Endothelial cell of umbilical vein (primary cell): ENCODE data around the gene P2RY6. TPM values are rescaled to one million over a fixed set of nuclear protein-coding genes. Genes with fewer than 3 reads are reported as not detected.

ENCODE experiments used
- BruUV-seq: library from RNA; stranded (reverse); fragments of 400-500 nt; replicated peaks from 2 replicates; lab custom pipeline; 2021; lab: Mats Ljungman, UMichigan
- CTCF ChIA-PET: fragments of 300-600, 350-600 bp; sonication (Branson Sonifier 250); formaldehyde crosslinking; loops from one replicate; lab custom pipeline; 2021; ENCODE audit warnings: antibody characterized with exemption, inconsistent platforms; lab: Charles Lee
- POLR2A ChIA-PET: fragments of 300-600, 350-600 bp; sonication (Branson Sonifier 250); formaldehyde crosslinking; loops from one replicate; lab custom pipeline; 2021; ENCODE audit warnings: antibody characterized with exemption, inconsistent platforms; lab: Charles Lee
- DNase-seq: peaks from one replicate; pipeline ENCODE4 v3.0.0-alpha.2; 2011; ENCODE audit warnings: low read depth, low spot score
- FAIRE-seq: peaks from 2 replicates; lab custom pipeline; 2011; peaks lifted over from hg19 to GRCh38; lab: Jason Lieb, UNC
- H2AFZ ChIP-seq: 2 replicates; pipeline ENCODE4 v1.6.0; 2012; ENCODE audit warnings: low read depth, low read length, control low read depth, inconsistent platforms
- H3K27ac ChIP-seq: 2 replicates; pipeline ENCODE4 v1.5.1; 2011; ENCODE audit warnings: low read depth, mild to moderate bottlenecking, control low read depth, low read length, moderate library complexity; ENCODE audit not compliant: insufficient read depth
- H3K27me3 ChIP-seq, 2 experiments: 2 replicates each; pipeline versions ENCODE4 v1.6.0 to v1.6.1; 2011; ENCODE audit warnings: low read length in 2 of 2, mixed read lengths in 1 of 2; ENCODE audit not compliant: control insufficient read depth in 2 of 2, insufficient read depth in 2 of 2
- H3K36me3 ChIP-seq, 2 experiments: 2 replicates in 1 of 2; 3 replicates in 1 of 2; pipeline ENCODE4 v1.5.1; 2011; ENCODE audit warnings: low read length in 2 of 2, mild to moderate bottlenecking in 1 of 2, moderate library complexity in 1 of 2; ENCODE audit not compliant: control insufficient read depth in 2 of 2, insufficient read depth in 2 of 2; ENCODE audit errors: extremely low read depth in 1 of 2
- H3K4me1 ChIP-seq: 3 replicates; pipeline ENCODE4 v1.5.1; 2011; ENCODE audit warnings: mild to moderate bottlenecking, low read length; ENCODE audit not compliant: control insufficient read depth, insufficient read depth; ENCODE audit errors: extremely low read depth
- H3K4me2 ChIP-seq: 2 replicates; pipeline ENCODE4 v1.6.1; 2011; ENCODE audit warnings: low read length, control low read depth, mixed read lengths; ENCODE audit not compliant: insufficient read depth
- H3K4me3 ChIP-seq, 3 experiments: fragments of 200-600 bp in 1 of 3; sonication (generic), shearing (Covaris generic) in 1 of 3; replicated peaks in 1 of 3; 2 replicates each; pipeline ENCODE4 v1.5.1; 2011 to 2016; ENCODE audit warnings: control low read depth in 3 of 3, low read length in 3 of 3, mild to moderate bottlenecking in 2 of 3, inconsistent platforms in 1 of 3, low read depth in 1 of 3, moderate library complexity in 1 of 3; ENCODE audit not compliant: insufficient read depth in 1 of 3
- H3K79me2 ChIP-seq: 2 replicates; pipeline ENCODE4 v1.6.0; 2012; ENCODE audit warnings: low read length, inconsistent platforms; ENCODE audit not compliant: control insufficient read depth, insufficient read depth
- H3K9ac ChIP-seq: replicated peaks from 2 replicates; pipeline ENCODE3; 2011; ENCODE audit warnings: low read length, control low read depth; ENCODE audit not compliant: insufficient read depth; ENCODE audit errors: extremely low read depth
- H3K9me1 ChIP-seq: replicated peaks from 3 replicates; pipeline ENCODE4 v1.6.0; 2011; ENCODE audit warnings: mild to moderate bottlenecking, low read length; ENCODE audit not compliant: control insufficient read depth, insufficient read depth; ENCODE audit errors: extremely low read depth
- H3K9me3 ChIP-seq: replicated peaks from 2 replicates; pipeline ENCODE4 v1.5.1; 2012; ENCODE audit warnings: low read length, inconsistent platforms; ENCODE audit not compliant: control insufficient read depth, insufficient read depth
- H4K20me1 ChIP-seq: replicated peaks from 2 replicates; pipeline ENCODE3; 2011; ENCODE audit warnings: mild to moderate bottlenecking, low read length; ENCODE audit not compliant: control insufficient read depth, insufficient read depth; ENCODE audit errors: extremely low read depth
- EZH2 ChIP-seq: IDR thresholded peaks from 2 replicates; pipeline ENCODE4 v1.6.1; 2012; ENCODE audit warnings: borderline replicate concordance, low read depth, mild to moderate bottlenecking, moderate library complexity, low read length, inconsistent platforms; ENCODE audit not compliant: severe bottlenecking
- FOS ChIP-seq: IDR thresholded peaks from 2 replicates; pipeline ENCODE4 v1.6.1; 2011; ENCODE audit warnings: mild to moderate bottlenecking, low read length, moderate library complexity, borderline replicate concordance; ENCODE audit not compliant: insufficient read depth
- GATA2 ChIP-seq: IDR thresholded peaks from 2 replicates; pipeline ENCODE4 v1.7.0; 2011; ENCODE audit warnings: low read depth, mild to moderate bottlenecking, moderate library complexity, mixed read lengths, low read length; ENCODE audit not compliant: insufficient read length, insufficient read depth
- JUN ChIP-seq: IDR thresholded peaks from 2 replicates; pipeline ENCODE4 v1.6.1; 2011; ENCODE audit warnings: borderline replicate concordance, low read depth; ENCODE audit not compliant: insufficient read length, insufficient read depth
- MYC ChIP-seq: IDR thresholded peaks from one replicate; pipeline ENCODE4 v1.6.1; 2011; ENCODE audit warnings: mild to moderate bottlenecking, low read depth, low read length
- POLR2A ChIP-seq: IDR thresholded peaks from 2 replicates; pipeline ENCODE4 v1.6.1; 2012; ENCODE audit warnings: low read depth, mild to moderate bottlenecking, control low read depth, low read length
- POLR2AphosphoS5 ChIP-seq: IDR thresholded peaks from 2 replicates; pipeline ENCODE4 v1.6.1; 2012; ENCODE audit warnings: low read depth, mild to moderate bottlenecking, control low read depth, low read length, moderate library complexity; ENCODE audit not compliant: insufficient read depth
- dilution Hi-C: fragments of 300-500 bp; cut with MboI; formaldehyde crosslinking; loops from one replicate; pipeline ENCODE4 v1.15.0; 2019; ENCODE audit warnings: low sequenced_read_pairs; ENCODE audit not compliant: extremely low pct_ligation_motif_present
- intact Hi-C: fragments of 100-400 bp; cut with micrococcal nuclease; formaldehyde crosslinking; loops from one replicate; pipeline ENCODE4 v1.10.0; 2022
- polyA plus RNA-seq, 4 experiments: library from polyadenylated mRNA; depleted of rRNA in 3 of 4; stranded (reverse) in 3 of 4; unstranded in 1 of 4; fragments of >200 nt; gene quantifications; 2 replicates each; pipeline versions ENCODE4 v1.2.1 to v1.2.3, GENCODE V29; 2011 to 2012; ENCODE audit warnings: missing spikeins in 1 of 4
- total RNA-seq: library from RNA; stranded (reverse); gene quantifications from 2 replicates; pipeline ENCODE4 v1.2.3, GENCODE V29; 2021
- TF ChIP-seq, protein P1 (sequence below), 2 donors: IDR thresholded peaks; 1 replicate in 1 of 2; 2 replicates in 1 of 2; pipeline ENCODE4 v1.5.1; 2011; ENCODE audit warnings: low read length in 2 of 2, mild to moderate bottlenecking in 2 of 2, moderate library complexity in 2 of 2, control low read depth in 1 of 2, inconsistent platforms in 1 of 2, low read depth in 1 of 2; ENCODE audit not compliant: insufficient read depth in 1 of 2; ENCODE audit errors: extremely low read depth in 1 of 2
- TF ChIP-seq, protein P2 (sequence below): IDR thresholded peaks from 2 replicates; pipeline ENCODE4 v1.6.1; 2011; ENCODE audit not compliant: insufficient read depth, insufficient read length

Gene P2RY6
- total and polyA plus RNA-seq, 2 donors (not counting 3 experiments of a cell fraction or from before 2014, with no cell fraction given), result 0.47 TPM; not detected in 1

GRCh38 chr11:73265853-73266645 lies 6.1 kb upstream of the P2RY6 start:
- Histone ChIP-seq H3K79me2 (no peaks in the 10 kb centered on the region), H3K4me1 (no peaks in the 10 kb centered on the region), H3K9me3 (no peaks in the 10 kb centered on the region), H3K9ac (no peak overlapping the region), H2AFZ (no peak overlapping the region), H3K36me3 (no peaks in the 10 kb centered on the region), H4K20me1 (no peaks in the 10 kb centered on the region), H3K4me2 (no peak overlapping the region), H3K4me3 (no peak overlapping the region), H3K27me3 (peaks cover 24 to 25% of the 10 kb centered on the region in 2 experiments), H3K9me1 (no peaks in the 10 kb centered on the region), H3K27ac (no peak overlapping the region)
- DNase-seq, result no peak
- no peak for TF ChIP-seq POLR2A
- TF ChIP-seq POLR2AphosphoS5, result no peak
- TF ChIP-seq, protein P1, sequence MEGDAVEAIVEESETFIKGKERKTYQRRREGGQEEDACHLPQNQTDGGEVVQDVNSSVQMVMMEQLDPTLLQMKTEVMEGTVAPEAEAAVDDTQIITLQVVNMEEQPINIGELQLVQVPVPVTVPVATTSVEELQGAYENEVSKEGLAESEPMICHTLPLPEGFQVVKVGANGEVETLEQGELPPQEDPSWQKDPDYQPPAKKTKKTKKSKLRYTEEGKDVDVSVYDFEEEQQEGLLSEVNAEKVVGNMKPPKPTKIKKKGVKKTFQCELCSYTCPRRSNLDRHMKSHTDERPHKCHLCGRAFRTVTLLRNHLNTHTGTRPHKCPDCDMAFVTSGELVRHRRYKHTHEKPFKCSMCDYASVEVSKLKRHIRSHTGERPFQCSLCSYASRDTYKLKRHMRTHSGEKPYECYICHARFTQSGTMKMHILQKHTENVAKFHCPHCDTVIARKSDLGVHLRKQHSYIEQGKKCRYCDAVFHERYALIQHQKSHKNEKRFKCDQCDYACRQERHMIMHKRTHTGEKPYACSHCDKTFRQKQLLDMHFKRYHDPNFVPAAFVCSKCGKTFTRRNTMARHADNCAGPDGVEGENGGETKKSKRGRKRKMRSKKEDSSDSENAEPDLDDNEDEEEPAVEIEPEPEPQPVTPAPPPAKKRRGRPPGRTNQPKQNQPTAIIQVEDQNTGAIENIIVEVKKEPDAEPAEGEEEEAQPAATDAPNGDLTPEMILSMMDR (IDR thresholded peaks at IDR 0.05; ENCODE audit: extremely low read depth in 1 of 2, insufficient read depth in 1 of 2, low read depth in 1 of 2, low read length in 2 of 2), result no peak
- TF ChIP-seq JUN, result no peak
- TF ChIP-seq, protein P2, sequence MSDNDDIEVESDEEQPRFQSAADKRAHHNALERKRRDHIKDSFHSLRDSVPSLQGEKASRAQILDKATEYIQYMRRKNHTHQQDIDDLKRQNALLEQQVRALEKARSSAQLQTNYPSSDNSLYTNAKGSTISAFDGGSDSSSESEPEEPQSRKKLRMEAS, result no peak
- no peak for TF ChIP-seq GATA2
- no peak for TF ChIP-seq MYC
- TF ChIP-seq FOS, result no peak
- TF ChIP-seq EZH2, result no peak
- dilution Hi-C loops, result no loop called here
- intact Hi-C loops, result no loop called here
- CTCF ChIA-PET, result interaction anchor here (0.7 to 1.4 kb wide), 3 partner anchors 19 to 29 kb away, joined by 3 to 4 read pairs (median 3); no protein-coding TSS in a partner anchor
- POLR2A ChIA-PET, result no interaction called here
- no peak for FAIRE-seq
- BruUV-seq, result no TSS peak
